CD4-positive, alpha-beta T cell treated with Interleukin-4 for 1 hour (primary cell): ENCODE results near the gene SPATA1.
A peak's percentile ranks its signal among the peaks of the same experiment; 100 is the strongest.

Experiments
- DNase-seq, 2 donors: peaks; one replicate each; pipeline ENCODE4 v3.0.0-alpha.2; 2020 to 2022

SPATA1 gene

DNA sequence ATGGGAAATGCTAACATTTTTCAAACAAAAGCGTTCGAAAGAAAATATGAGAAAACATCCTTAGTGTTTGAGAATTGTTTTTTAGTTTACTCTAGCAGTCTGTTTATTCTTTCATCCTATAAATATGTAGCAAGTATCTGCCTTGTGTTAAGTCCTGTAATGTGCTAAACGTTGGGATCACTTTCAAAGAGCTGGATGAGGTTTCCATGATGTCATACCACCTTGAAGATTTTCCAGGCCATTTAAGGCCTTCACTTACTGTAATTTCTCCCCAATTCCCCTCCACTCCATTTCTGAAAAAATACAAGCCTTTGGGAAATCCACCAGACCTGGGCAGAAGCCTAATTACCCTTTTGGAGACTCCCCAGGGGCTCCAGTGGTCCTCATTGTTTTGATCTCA, 92.2 kb downstream of the SPATA1 start:
- no peak for DNase-seq

DNA sequence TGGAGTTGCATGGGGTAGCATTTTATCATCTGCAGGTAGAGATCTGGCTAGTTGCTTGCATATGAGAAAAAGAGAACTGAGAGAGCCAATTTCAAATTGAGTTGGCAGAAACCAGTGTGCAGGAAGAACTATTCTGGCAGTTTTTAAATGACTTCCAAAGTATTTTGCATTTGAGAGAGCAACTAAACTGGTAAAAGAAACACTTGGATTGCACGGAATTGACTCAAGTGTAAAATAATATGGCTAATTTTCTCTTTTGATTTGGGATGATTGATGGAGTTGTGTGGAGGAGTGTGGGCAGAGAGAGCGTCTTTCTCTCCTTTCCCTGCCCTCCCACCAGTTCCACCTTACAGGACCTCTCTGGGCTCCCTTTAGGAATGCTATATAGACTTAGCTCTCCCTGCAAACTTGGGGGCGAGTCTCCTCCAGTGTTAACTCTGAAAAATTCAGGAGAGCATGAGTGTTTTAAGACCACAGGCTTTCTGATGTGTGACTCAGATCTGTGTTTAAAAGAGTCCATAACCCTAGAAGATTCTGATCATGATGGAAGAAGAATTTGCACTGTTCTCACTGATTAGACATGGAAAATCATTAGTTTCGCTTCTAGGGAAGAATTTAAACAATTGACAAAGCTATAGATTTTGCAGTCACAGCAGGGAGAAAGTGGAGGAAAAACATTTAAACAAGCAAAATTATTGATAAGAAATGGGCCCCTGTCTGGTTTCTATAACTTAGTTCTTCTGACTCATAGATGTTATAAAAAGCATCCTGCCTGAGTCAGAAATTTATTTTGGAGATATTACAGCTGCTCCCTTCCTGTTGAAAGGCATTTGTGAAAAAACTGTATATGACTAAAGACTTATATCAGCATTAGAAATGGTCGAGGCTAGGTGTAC, 92.9 kb downstream of the SPATA1 start:
- no peak for DNase-seq

DNA sequence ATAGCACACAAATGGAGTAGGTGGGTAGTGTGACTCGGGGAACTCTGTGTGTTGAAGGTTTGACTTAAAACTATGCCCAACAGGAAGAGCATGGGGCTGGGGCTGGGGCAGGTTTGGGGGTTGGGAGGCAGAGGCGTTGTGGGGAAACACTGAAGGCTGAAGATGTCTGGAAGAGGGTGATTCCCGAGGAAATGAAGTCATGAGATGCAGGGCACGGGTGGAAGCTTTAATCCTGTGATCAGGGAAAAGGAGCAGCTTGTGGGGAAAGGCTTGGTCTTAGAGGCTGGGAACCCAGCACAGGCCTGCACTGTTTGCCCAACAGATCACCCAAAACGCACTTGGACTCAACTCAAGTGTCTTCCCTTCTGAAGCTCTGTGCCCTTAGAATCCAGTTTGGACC, 94.6 kb downstream of the SPATA1 start:
- DNase-seq: no peak

DNA sequence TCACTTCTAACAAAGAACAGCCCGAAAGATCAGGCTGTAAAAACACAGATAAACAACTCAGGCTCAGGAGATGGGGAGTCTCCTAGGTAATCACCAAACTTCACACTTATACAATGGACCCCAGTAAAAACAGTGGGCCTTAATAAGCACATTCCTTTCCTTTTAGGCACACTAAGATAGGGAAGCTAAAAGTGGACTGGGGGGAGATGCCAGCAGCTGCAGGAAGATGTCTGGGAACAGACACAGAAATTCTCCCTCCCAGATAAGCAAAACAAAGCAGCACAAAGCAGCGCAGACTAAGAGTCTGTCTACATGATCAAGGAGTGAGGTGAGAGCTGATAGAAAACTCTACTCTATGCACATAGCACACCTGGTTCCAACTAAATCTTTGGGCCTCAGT, 97.0 kb downstream of the SPATA1 start:
- no peak for DNase-seq

DNA sequence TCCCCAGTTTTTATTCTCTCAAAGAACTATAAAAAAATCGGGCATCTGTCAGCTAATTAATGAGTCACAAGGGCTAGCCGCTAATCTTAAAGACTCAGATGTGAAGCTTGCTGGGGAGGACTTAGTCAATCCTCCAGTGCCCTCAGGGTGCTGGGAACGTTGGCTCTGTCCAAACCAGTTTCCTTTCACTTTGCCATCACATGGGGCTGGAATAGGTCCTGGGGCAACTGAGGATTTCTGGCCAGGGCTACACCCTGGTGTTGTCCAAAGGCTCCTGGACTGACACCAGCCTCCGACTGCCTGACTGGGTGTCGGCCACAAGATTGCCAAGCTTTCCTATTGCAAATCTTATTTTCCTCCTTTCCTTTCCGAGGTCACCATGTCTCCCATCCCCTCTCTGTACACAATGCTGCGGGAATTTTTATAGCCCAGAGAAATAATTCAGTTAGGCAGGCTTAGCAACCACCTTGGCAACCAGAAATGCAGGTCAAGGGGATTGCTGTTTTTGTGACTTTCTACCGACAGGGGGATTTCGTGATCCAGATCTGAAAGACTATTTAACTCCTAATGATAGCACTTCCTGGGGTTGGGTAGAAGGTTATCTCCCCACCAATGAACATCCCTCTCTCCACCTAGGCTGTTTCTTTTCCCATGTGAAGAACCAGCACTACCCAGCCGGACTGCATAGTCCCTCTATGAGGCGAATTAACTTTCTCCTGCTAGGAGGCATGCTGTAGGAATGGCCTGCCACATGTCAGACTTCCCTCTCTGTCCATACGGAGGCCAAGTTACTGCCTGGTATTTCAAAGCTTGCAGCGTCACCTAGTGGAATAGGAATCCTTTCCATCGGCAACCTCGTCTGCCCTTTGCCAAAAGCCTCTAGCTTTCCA, 98.0 kb downstream of the SPATA1 start:
- no peak for DNase-seq

DNA sequence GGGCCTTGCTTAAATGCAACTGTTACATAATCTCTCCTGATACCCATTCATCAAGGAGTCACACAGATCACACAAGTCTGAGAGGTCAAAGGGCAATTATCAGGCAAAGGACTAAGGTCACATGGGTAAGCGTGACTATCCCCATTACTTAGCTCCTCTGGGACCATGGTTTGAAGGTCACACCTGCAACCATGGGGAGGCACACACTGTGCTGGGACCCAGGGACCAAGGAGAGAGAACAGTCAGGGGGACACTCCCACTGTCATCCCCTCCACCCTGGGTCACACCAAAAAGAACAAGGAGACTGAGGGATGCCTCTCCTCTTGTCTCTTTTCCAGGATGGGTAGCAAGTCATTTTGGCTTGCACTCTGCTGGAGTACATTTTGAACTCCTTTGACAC, 99.0 kb downstream of the SPATA1 start:
- no peak for DNase-seq

DNA sequence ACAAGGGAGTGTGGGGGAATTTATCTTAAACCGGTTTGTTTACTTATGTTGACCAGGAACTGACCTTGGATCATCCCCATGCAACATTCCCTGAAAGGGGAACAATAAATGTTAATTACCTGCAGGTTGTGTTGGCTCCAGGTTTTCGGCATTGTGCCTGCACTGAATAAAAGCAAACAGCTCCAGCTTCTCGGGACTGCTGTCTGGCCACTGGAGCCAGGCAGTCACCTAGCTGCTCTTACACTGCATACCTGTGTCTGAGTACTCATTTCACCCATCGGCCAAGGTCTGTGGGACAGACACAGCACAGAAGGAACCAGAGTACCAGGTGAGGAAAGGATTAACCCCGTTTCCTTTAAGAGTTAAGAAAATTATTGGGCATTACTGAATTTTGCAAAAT, 100.8 kb downstream of the SPATA1 start:
- no peak for DNase-seq

DNA sequence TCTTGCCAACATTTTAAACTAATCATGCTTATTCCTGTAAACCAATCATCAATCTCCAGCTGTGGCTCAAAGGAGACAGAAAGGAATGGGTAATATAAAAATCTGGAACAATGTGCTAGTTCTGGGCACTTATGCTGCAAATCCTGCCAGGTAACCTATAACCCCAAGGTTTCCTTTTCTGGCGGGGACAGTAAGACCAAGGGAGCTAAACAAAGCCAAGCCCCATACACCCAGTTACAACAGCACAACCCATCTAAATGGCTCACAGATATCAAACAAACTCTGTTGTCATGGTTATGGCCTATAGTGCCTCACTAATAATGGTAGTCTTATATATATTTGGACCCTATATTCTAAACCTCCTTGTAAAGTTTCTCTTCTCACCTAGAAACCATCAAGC, 104.9 kb downstream of the SPATA1 start:
- DNase-seq: no peak

DNA sequence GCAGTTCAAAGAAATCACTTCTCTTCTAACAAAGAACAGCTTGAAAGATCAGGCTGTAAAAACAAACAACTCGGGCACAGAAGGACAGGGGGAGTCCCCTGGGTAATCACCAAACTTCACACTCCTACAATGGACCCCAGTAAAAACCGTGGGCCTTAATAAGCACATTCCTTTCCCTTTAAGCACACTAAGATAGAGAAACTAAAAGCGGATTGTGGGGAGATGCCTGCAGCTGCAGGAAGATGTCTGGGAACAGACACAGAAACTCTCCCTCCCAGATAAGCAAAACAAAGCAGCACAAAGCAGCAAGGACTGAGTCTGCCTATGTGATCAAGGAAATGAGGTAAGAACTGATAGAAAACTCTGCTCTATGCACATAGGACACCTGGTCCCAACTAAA, 105.6 kb downstream of the SPATA1 start:
- DNase-seq: peak in 1 of 2 donors; percentile 4

DNA sequence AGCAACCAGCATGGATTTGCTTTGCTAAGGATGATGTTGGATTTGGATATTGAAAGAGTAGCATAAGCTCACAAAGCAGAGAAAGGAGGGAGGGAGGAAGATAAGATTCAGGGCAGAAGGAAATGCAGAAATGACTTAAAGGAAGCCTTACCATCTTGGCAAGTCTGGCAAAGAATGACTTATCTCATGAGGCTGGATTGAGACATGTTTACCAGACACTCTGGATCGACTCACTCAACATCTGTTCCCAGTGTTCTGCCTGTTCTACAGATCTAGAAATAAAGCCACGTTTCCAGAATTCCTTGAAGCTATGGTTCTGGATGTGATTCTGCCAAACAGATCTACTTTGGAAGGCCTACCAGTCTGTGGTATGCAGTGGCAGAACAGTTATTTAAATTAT, 106.8 kb downstream of the SPATA1 start:
- DNase-seq: no peak

DNA sequence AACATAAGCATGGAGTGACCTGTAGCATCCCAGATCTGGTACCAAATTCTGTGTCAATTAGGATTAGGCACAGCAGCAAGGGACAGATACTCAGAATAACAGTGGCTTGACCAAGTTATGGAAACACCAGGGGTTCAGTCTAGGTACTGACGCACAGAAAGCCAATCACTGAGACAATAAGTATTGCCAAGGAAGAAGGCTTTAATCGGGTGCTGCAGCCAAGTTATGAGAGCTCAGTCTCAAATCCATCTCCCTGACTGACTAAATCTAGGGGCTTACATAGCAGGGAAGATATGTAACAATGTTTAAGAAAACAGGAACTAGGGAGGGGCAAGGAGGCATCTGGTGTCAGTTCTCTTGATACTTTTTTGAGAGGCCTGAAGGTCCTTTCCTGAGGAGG, 107.7 kb downstream of the SPATA1 start:
- DNase-seq: no peak

DNA sequence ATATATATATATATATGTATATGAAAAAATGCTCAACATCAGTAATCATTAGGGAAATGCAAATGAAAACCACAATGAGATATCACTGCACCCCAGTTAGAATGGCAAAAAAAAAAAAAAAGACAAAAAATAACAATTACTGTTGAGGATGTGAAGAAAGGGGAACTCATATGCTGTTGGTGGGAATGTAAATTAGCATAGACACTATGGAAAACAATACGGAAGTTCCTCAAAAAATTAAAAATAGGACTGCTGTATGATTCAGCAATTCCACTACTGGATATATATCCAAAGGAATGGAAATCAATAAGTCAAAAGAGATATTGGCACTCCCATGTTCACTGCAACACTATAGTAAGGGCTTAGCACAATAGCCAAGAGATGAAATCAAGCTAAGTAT, 109.6 kb downstream of the SPATA1 start:
- DNase-seq: no peak
